Tibial nerve (tissue), 4 donors: ENCODE measurements around the gene NRG2. TPM values are rescaled to one million over a fixed set of nuclear protein-coding genes. Genes with fewer than 3 reads are reported as not detected.
A peak's percentile ranks its signal among the peaks of the same experiment; 100 is the strongest.

Source experiments
- DNase-seq, 2 donors: peaks; one replicate each; pipeline ENCODE4 v3.0.0-alpha.2; 2019; ENCODE audit warnings: low spot score in 2 of 2
- H3K27ac ChIP-seq, 4 donors: fragments of 200-600 bp; sonication (generic) in 3 of 4; one replicate each; pipeline ENCODE4 v1.5.1; 2017 to 2019; ENCODE audit warnings: mild to moderate bottlenecking in 1 of 4
- H3K27me3 ChIP-seq, 2 donors: fragments of 200-600 bp; sonication (generic) in 1 of 2; one replicate each; pipeline versions ENCODE4 v1.5.1 to v1.6.0; 2017 to 2019
- H3K36me3 ChIP-seq, 3 donors: fragments of 200-600 bp; sonication (generic); one replicate each; pipeline ENCODE4 v1.5.1; 2018 to 2019
- H3K4me1 ChIP-seq, 4 donors: fragments of 200-600 bp; sonication (generic) in 3 of 4; one replicate each; pipeline ENCODE4 v1.5.1; 2017 to 2019
- H3K4me3 ChIP-seq, 4 donors: fragments of 200-600 bp; sonication (generic) in 3 of 4; one replicate each; pipeline ENCODE4 v1.5.1; 2017 to 2019; ENCODE audit warnings: mild to moderate bottlenecking in 1 of 4, moderate library complexity in 1 of 4
- H3K9me3 ChIP-seq, 4 donors: fragments of 200-600 bp; sonication (generic) in 3 of 4; one replicate each; pipeline ENCODE4 v1.5.1; 2017 to 2019
- CTCF ChIP-seq, 5 experiments: fragments of 200-600 bp in 3 of 5; fragments of 450-650 bp in 2 of 5; sonication (generic) in 3 of 5; IDR thresholded peaks; one replicate each; pipeline ENCODE4 v1.5.1; 2016 to 2019; ENCODE audit warnings: antibody characterized with exemption in 5 of 5, mild to moderate bottlenecking in 3 of 5, moderate library complexity in 2 of 5
- EP300 ChIP-seq, 2 donors: sonication (generic); formaldehyde crosslinking; IDR thresholded peaks; one replicate each; pipeline ENCODE4 v1.6.1; 2017; ENCODE audit warnings: antibody characterized with exemption in 2 of 2, mild to moderate bottlenecking in 1 of 2
- POLR2A ChIP-seq, 2 donors: fragments of 450-650 bp; IDR thresholded peaks; one replicate each; pipeline ENCODE4 v1.6.1; 2017; ENCODE audit warnings: antibody characterized with exemption in 2 of 2, mild to moderate bottlenecking in 2 of 2, moderate library complexity in 2 of 2
- WGBS, 2 donors: methylation state at CpG; one replicate each; pipeline ENCODE4 v1.1.5; 2018; 5-methylcytosine and 5-hydroxymethylcytosine counted together
- total RNA-seq, 4 donors: library from RNA; depleted of rRNA; stranded (reverse); fragments of >200 nt; gene quantifications; one replicate each; pipeline ENCODE4 v1.1.0, GENCODE V29; 2016

Gene NRG2
- total RNA-seq, 4 donors from 2014 or later: 2.0 to 5.1 (median 3.4) TPM

- Histone ChIP-seq H3K27me3 (peaks cover 0 to 6% of the 10 kb centered on the region in 2 donors), H3K4me3 (peak overlapping the region; percentile 59 to 80 (median 68)), H3K9me3 (no peaks in the 10 kb centered on the region), H3K27ac (peak overlapping the region in 2 of 4 donors; percentile 76 to 84), H3K4me1 (peaks cover 0 to 42% (median 16%) of the 10 kb centered on the region in 4 donors), H3K36me3 (no peaks in the 10 kb centered on the region)
- TF ChIP-seq CTCF (IDR thresholded peaks at IDR 0.05) (peak in 1 of 5 experiments; percentile 2), POLR2A (IDR thresholded peaks at IDR 0.05) (no peak), EP300 (IDR thresholded peaks at IDR 0.05) (no peak)
- no peak for DNase-seq
- 0 to 2% methylated on average over 5 to 12 of the region's 12 CpGs for WGBS, 2 donors
Measured at GRCh38 chr5:140043508-140043872, 391 bp upstream of the NRG2 start.

DNA sequence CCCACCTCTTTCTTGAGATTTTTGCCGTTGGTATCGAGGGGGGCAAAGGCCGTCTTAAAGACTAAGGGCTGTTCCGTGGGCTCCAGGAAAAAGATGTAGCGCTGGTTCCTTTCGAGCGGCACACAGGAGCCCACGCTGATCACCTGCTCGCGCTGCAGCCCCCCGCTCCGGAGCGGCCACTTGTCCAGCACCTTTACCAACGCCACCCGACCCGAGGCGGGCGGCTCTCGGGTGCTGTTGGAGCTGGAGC, 781 bp downstream of the NRG2 start:
- Histone ChIP-seq H3K4me3 (peak overlapping the region; percentile 59 to 80 (median 68)), H3K27ac (peak overlapping the region; percentile 41 to 84 (median 70))

DNA sequence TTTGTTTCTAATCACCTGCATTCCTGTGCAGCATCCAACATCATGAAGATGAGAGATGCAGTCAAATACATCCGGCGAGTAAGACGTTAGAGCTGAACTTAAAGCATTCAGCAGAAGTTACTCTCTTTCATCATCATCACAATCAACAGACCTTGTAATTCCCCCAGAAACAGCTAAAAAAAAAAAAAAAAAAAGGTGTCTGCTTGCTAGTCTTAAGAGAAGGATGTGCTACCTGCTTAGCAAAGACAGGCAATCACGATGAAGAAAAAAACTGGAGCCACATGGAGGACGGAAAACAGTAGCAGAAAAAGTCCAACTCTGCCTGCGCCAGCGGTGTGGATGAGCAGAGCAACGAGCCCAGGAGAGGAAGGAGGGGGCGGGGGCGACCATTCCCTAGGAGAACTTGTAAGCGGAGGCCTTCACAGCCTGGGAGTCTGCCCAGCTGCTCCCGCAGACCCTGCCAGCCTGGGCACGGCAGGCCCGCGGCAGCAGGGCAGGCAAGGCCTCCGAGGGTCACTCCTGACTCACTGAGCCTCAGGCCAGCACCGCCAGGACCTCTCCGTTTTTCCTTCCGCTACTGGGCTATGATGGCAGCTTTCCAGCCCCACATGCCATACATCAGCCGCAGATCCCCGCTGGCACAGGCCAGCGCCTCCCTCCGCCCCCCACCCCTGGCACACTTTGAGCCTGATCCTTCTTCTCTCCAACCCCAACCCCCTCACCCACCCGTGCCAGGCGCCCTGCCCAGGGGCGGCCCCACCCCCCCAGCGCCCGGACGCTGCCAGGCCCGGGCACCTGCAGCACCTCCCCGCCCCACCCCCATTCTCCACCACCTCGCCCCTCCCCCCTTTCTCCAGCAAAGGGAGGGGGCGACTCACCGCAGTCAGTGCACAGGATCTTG, 1.4 kb downstream of the NRG2 start:
- Histone ChIP-seq H3K36me3 (no peaks in the 10 kb centered on the region), H3K9me3 (no peaks in the 10 kb centered on the region), H3K4me1 (peaks cover 0 to 49% (median 18%) of the 10 kb centered on the region in 4 donors), H3K27me3 (peaks cover 0 to 6% of the 10 kb centered on the region in 2 donors), H3K4me3 (peak overlapping the region; percentile 59 to 80 (median 68)), H3K27ac (peak overlapping the region; percentile 27 to 84 (median 70))
- 8 to 12% methylated on average over 22 to 30 of the region's 34 CpGs for WGBS, 2 donors
- DNase-seq: peak; percentile 22 to 49
- TF ChIP-seq EP300 (IDR thresholded peaks at IDR 0.05) (no peak), CTCF (IDR thresholded peaks at IDR 0.05) (no peak), POLR2A (IDR thresholded peaks at IDR 0.05) (no peak)

More for the DNA sequence above, 781 bp downstream of the NRG2 start:
- Histone ChIP-seq H3K4me1 (peaks cover 0 to 49% (median 17%) of the 10 kb centered on the region in 4 donors), H3K27me3 (peaks cover 0 to 6% of the 10 kb centered on the region in 2 donors), H3K9me3 (no peaks in the 10 kb centered on the region), H3K36me3 (no peaks in the 10 kb centered on the region)
- WGBS, 2 donors: 0 to 6% methylated on average over 4 to 15 of the region's 19 CpGs
- no peak for DNase-seq
- TF ChIP-seq CTCF (IDR thresholded peaks at IDR 0.05): no peak
- TF ChIP-seq EP300 (IDR thresholded peaks at IDR 0.05): no peak
- TF ChIP-seq POLR2A (IDR thresholded peaks at IDR 0.05): no peak

GRCh38 chr5:140041099-140041491, 2.0 kb downstream of the NRG2 start:
- Histone ChIP-seq H3K4me3 (peak overlapping the region; percentile 59 to 80 (median 68)), H3K9me3 (no peaks in the 10 kb centered on the region), H3K27me3 (peaks cover 0 to 6% of the 10 kb centered on the region in 2 donors), H3K4me1 (peaks cover 0 to 50% (median 18%) of the 10 kb centered on the region in 4 donors), H3K36me3 (no peaks in the 10 kb centered on the region), H3K27ac (peak overlapping the region in 3 of 4 donors; percentile 27 to 84 (median 76))
- 47 to 52% methylated on average over 4 of the region's 4 CpGs for WGBS, 2 donors
- no peak for DNase-seq
- TF ChIP-seq CTCF (IDR thresholded peaks at IDR 0.05) (no peak), EP300 (IDR thresholded peaks at IDR 0.05) (no peak), POLR2A (IDR thresholded peaks at IDR 0.05) (no peak)

- Histone ChIP-seq H3K36me3 (no peaks in the 10 kb centered on the region), H3K27me3 (peaks cover 0 to 6% of the 10 kb centered on the region in 2 donors), H3K27ac (peak overlapping the region in 2 of 4 donors; percentile 76 to 84), H3K9me3 (no peaks in the 10 kb centered on the region), H3K4me1 (peaks cover 0 to 54% (median 18%) of the 10 kb centered on the region in 4 donors), H3K4me3 (no peak overlapping the region)
- no peak for TF ChIP-seq EP300 (IDR thresholded peaks at IDR 0.05)
- no peak for TF ChIP-seq POLR2A (IDR thresholded peaks at IDR 0.05)
- TF ChIP-seq CTCF (IDR thresholded peaks at IDR 0.05): no peak
- WGBS, 2 donors: 68 to 79% methylated on average over 1 of the region's 1 CpG
- DNase-seq: no peak
Measured at GRCh38 chr5:140040358-140040757, 2.7 kb downstream of the NRG2 start.
